PC-3 (cell line): Measurements from ENCODE around the gene NEGR1.

Experiments
- CTCF ChIP-seq: fragments of 300-600 bp; sonication (generic); conservative IDR thresholded peaks from 2 replicates; pipeline ENCODE4 v1.5.1; 2017; ENCODE audit warnings: antibody characterized with exemption, low read depth, mild to moderate bottlenecking, low read length
- EZH2 ChIP-seq: fragments of 300-600 bp; sonication (generic); IDR thresholded peaks from one replicate; pipeline ENCODE4 v1.6.1; 2017; ENCODE audit warnings: antibody characterized with exemption, mild to moderate bottlenecking, low read length; ENCODE audit not compliant: unreplicated experiment
- EZH2phosphoT487 ChIP-seq: fragments of 300-600 bp; sonication (generic); IDR thresholded peaks from 2 replicates; pipeline ENCODE4 v1.6.1; 2018; ENCODE audit warnings: mild to moderate bottlenecking, antibody characterized with exemption, low read length, borderline replicate concordance

- TF ChIP-seq EZH2phosphoT487 = no peak
- no peak for TF ChIP-seq EZH2
- TF ChIP-seq CTCF = no peak
Observed at GRCh38 chr1:71785450-71785849, 496.9 kb downstream of the NEGR1 start.
